DND-41 (cell line): ENCODE results near the gene RORC.

Experiments used
- EZH2 ChIP-seq: IDR thresholded peaks from 3 replicates; pipeline ENCODE4 v1.6.1; 2012; ENCODE audit warnings: borderline replicate concordance, low read depth, mild to moderate bottlenecking, moderate library complexity, low read length, inconsistent platforms; ENCODE audit not compliant: severe bottlenecking
- TF ChIP-seq, protein P1 (sequence below): IDR thresholded peaks from 2 replicates; pipeline ENCODE4 v1.5.1; 2012; ENCODE audit warnings: borderline replicate concordance, low read length, moderate library complexity, mild to moderate bottlenecking; ENCODE audit not compliant: poor library complexity, severe bottlenecking; ENCODE audit errors: extremely low read depth

DNA sequence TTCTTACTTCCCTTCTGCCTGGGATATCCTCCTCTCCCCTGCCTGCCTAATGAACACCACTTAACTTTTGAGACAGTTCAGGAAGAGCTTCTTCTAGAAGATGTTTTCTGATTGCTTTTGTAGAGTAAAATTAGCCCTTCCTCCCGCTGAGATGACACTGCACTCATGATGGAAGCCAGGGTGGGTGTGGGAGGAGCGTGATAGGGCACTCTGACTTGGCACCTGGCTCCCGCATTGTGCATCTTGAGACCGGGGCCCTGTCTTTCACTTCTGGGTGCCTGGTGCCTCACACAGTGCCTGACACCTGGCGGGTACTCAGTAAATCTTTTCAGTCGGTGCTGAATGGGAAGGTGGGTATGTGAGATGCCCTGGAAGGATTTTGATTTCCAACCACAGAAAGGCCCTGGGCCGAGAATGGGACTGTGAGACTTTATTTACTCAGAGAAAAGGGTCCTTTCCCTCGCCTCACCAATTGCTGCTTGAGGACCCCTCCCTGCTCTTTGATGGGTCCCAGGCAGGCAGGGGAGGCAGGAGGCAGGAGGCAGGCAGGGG lies 15.2 kb upstream of the RORC start:
- TF ChIP-seq, protein P1, sequence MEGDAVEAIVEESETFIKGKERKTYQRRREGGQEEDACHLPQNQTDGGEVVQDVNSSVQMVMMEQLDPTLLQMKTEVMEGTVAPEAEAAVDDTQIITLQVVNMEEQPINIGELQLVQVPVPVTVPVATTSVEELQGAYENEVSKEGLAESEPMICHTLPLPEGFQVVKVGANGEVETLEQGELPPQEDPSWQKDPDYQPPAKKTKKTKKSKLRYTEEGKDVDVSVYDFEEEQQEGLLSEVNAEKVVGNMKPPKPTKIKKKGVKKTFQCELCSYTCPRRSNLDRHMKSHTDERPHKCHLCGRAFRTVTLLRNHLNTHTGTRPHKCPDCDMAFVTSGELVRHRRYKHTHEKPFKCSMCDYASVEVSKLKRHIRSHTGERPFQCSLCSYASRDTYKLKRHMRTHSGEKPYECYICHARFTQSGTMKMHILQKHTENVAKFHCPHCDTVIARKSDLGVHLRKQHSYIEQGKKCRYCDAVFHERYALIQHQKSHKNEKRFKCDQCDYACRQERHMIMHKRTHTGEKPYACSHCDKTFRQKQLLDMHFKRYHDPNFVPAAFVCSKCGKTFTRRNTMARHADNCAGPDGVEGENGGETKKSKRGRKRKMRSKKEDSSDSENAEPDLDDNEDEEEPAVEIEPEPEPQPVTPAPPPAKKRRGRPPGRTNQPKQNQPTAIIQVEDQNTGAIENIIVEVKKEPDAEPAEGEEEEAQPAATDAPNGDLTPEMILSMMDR: no peak
- TF ChIP-seq EZH2: no peak
